GM19025 (cell line): ENCODE data around the gene GOLT1A.

Source experiments
- ATAC-seq: cut with Tn5 transposase; IDR thresholded peaks from one replicate; pipeline ENCODE4 v1.9.1; 2021; ENCODE audit warnings: mild to moderate bottlenecking, low read depth, moderate library complexity; ENCODE audit not compliant: unreplicated experiment

The GOLT1A gene

DNA sequence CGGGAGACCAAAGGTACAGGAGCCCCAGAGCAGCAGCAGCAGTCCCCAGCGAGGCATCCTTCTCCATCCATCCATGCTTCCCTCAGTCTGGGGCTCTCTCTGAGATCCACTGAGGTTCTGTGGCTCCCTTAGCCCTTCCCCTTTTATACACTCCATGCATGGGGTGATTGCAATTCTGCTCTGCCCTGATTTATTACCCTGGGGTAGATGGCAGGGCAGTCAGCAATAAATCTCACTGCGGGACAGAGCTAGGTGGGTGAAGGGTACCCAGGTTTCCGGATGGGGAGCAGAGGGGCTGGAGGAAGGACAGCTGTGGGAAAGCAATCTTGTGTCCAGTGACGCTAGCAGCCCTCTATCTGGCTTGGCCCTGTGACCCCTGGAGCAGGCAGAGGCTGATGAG is 47.6 kb downstream of the GOLT1A start, which contains the start of gene REN:
REN (minus strand) TSS at position 119 of the 400 bp plus-strand sequence; CDS start at position 75, 44 bp downstream.
- no peak for ATAC-seq

DNA sequence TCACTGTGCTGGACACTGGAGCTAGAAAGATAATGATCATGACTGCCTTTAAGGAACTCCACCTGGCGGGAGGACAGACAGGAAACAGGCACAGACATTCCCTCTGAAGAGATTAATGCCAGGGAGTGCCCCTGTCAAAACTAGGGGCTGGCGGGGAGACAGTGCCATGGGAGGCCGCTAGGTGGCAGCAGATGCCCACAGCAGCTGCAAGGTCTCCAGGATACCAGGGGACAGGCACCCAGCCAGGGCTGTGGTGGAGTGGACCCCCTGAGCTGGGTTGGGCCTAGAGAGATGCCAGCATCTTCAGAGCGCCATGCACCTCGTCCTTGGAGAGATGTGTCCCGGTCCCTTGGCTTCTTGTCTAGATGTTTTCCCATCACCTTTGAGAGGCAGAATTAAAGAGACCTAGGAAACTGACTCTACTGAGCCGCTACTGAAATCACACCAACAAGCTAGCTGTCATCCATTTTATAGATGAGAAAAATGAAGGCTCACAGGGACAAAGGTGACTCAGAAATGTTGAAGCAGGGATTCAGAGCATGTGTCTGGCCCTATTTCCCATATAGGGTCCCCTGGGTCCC is 51.2 kb downstream of the GOLT1A start:
- ATAC-seq = no peak

DNA sequence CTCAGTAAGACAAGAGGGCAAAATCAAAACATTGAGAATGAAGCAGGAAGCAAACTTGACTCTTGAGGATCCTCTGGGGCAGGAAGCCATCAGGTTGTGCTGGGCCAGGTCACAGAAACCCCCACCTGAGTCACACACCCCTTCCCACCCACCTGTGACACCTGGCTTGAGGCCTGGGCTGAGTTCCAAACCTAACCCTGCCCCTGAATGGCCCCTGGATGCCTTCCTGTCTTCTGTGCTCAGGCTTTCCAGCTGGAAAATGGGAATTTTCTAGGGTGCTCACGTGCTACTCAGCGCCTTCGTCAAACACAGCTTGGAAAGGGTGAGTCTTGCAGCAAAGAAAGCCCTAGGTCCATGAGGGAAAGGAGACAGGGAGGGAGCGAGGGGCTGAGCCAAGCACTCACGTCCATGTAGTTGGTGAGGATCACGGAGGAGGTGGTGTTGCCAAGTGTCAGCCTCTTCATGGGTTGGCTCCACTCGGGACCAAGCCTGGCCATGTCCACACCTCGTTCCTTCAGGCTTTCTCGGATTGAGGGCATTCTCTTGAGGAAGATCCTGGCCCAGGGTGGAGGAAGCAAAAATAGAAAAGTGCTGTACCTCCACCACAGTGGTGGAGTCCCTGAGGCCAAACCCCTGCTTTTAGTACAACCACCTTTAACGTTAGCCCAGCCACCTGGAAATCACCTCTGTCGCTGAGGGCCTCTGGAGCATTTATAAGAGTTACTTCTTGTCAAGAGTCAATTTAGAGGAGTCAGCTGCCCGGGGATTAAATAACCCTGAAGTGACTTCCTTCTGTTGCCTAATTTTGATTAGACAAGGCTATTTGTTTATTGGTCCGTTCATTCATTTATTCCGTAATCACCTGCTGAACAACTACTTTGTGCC is 51.9 kb downstream of the GOLT1A start:
- no peak for ATAC-seq

DNA sequence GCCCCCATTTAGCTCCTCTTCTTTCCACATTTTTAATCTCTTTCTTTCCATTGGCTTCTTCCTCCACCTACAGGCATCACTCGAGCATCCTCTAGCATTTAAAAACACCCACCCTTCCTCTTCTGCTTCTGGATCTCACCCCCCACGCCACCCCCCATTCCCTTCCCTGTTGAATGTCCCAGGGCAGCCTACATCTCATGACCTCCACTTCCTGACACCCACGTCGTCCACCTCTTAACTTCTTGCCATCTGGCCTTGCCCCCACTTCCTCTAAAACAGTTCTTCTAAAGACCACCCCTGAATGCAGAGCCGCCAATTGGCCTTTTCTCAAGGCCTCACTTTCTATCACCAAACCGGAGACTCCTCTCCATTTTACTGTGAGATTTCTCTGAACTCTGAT is 55.8 kb downstream of the GOLT1A start:
- no peak for ATAC-seq

DNA sequence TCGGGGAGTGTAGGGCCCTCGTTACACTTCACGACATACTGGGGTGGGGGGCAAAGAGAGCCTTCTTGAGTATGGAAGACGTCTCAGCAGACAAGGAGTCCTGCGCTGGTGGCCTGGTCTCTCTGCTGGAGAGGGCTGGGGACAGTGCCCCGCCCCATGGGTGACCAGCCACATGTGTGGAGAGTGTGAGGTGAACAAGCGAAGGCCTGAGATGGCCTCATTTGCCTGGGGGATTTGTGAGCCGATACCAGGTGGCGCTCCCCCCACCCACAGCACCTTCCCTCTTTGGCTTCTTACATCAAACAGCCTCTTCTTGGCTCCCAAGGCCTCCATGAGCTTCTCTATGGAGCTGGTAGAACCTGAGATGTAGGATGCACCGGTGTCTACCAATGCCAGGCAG is 57.9 kb downstream of the GOLT1A start:
- no peak for ATAC-seq

DNA sequence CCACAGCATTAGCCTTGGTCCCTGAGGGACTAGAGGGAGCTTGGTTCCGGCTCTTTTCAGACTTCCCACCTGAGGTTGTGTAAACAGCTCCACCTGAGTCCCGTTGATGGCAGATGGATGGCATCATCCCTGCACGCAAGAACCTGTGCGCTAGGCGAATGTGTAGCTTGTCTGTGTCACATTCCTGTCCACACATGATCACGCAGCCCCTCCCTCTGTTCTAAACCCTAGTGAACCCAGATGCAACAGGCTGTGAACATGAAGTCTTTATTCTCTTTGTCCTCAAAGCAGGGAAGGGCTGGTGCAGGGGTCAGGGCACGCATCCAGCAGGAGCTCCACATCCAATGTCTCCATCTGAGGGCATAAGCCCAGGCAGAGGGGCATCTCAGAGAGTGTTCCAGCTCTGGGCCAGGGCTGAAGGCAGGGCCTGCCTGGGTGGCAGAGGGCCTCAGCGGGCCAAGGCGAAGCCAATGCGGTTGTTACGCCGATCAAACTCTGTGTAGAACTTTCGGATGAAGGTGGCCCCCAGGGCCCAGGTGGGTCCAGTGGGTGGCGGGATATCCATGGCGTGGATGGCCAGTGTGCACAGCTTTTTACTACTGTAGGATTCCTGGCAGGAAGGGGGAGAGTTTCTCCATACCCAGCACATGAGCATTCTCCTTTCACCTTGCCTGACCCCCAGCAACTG is 59.1 kb downstream of the GOLT1A start:
- no peak for ATAC-seq

DNA sequence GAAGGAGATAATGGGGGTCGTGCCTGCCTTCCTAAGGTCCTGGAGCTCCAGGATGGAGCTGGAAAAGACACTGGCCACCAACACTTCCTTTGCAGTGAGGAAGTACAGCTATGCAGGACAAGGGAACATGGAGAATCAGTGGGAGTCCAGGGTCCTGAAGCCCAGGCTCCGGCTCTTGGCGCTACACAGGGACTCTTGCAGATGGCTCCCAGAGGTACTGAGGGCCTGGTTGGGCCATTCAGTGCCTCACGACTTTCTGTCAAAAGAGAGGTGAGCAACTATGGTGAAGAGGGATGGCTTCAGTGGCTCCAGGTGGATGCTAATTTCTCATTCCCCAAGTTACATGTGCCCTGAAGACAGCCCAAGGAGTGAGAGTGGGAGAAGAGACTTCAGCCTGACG is 60.1 kb downstream of the GOLT1A start:
- ATAC-seq = no peak

DNA sequence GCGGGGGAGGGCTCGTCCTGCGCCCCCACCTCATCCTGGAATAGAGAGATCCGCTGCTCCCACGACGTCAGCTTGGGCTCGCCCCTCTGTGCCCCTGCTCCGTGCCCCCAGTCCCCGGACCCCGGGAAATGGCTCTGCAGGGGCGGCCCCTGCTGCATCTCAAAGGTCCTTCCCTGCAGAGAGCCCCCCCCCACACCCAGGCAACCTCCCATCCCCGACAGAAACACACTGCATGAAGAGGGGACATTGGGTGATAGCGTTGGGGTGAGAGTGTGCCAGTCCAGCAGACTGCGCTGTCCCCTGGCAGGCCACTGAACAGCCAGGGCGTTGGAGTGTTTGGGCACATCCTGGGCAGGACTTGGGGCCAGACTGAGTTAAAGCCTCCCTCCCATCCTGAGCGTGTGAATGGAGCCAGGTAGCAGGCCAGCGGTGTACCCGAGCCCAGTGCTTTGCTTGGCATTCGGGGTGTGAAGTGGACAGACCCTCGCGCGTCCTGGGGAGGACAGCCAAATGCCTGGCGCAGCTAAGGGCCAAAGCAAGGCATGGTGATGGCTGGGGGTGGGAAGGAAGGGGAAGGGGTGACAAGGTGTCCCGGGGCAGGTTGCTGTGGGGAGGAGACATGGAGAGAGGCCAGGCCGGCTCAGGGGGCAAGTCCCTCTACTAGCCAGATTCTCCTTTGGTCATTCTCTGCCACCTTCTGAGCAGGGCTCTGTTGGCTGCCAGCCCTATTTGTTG is 61.3 kb downstream of the GOLT1A start:
- ATAC-seq = no peak

DNA sequence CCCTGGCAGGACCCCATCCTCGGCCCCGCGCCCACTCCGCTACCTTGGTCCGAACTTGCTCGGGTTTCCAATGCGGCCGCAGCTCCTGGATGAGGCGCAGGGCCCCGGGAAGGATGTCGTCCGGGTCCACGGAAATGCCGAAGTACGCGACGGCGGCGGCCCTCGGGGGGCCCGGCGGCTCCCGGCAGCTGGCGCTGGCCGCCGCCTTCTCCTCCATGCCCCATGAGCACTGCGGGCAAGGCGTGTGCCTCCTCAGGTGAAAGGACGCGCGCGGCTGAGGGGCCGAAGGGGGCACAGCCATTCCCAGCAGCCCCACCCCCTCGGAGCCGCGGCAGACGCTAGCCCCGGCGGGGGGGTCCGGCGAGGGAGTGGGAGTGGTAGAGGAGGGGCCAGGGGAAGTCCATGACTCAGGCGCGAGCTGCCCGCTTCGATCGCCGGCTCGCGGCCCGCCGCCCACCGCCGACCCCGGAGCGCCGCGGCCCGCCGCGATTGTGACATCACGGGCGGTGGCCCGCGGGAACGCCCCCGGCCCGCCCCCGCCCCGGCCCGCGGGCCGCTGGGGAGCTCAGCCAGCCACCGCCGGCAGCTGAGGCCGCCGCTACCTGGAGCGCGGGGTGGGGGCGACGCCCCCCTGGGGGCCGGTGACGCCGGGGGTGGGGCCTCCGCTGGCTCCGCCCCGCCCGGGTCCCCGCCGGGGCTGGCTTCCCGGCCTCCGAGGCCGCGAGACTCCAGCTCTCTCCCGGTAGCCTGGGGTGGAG is 62.1 kb downstream of the GOLT1A start, which contains the start of gene ETNK2:
ETNK2 (minus strand) TSS at position 493 of the 758 bp plus-strand sequence; CDS start at position 301, 192 bp downstream.
- no peak for ATAC-seq

DNA sequence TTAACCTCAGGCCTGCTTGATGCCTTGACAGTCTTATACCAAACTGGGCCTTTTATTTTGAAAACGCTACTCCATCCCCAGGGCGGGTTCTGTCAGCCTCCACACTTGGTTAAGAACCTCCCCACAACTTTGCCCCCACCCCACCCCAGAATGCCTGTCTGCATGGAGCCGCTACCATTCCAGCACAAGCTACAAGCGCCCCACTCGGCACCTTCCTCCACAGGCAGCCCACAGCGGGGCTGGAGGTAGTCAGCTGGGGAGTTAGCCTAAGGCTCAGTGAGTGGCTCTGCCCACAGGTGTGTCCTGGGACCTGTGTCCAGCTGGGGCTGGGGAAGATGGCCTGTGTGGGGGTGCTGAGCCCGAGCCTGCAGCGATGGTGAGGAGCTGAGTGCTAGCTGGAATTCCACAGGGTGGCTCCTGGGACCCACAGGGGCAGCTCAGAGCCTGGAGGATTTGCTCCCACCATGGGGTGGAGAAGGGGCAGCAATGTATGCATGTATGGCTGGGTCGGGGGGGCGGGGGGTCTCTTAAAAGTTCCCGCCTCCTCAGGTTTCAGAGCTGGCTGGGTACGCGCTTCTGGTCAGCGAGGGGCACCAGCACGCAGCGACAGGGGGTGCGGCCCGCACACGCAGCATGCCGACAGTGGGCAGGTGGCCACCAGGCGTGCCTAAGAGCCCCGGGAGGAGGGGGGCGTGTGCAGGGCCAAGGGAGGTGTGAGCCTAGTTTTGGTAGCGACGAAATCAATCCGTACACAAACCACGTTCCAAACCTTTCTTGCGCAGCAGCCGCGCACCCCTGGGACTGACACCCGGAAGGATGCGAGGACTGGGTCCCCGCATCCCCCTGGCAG is 62.9 kb downstream of the GOLT1A start:
- no peak for ATAC-seq

DNA sequence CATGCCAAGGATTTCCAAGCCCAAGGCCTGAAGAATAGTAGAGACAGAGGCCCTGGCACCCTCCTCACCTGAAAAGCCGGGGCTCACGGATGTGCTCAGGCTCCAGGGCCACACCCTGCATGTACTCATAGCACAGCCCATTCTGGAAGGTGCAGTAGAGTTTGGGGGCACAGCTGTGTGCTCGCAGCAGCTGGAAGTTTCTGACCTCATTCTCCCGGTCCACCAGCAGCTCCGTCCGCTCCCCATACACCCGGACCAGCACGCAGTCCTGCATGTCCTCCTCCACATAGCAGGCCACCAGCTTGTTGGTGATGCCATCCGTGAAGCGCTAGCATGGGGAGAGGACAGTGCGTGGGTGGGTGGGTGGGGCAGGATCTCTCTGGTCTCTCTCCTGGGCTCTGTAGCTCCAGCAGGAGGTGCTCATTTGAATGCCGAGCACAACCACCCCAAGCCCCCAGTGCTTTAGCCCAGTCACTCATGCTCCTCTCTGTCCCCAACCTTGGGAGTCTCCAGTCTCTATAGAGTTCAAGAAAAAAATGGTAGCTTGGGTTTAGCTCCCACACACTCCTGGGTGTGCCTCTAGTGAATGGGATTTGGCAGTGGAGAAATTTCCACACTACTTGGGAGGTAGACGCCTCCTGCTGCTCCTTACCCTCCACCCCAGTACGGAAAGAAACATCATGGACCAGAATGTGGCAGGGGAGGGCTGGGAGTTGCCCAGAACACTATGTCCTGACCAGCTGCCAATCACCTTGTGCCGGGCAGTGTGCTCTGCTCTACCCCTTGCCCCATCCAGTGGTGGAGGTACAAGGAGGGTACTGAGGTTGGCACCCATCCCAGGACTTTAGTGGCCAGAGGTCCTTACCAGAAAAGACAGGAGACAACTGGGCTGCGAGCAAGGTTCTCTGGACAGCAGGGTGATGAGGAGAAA is 63.9 kb downstream of the GOLT1A start:
- no peak for ATAC-seq

DNA sequence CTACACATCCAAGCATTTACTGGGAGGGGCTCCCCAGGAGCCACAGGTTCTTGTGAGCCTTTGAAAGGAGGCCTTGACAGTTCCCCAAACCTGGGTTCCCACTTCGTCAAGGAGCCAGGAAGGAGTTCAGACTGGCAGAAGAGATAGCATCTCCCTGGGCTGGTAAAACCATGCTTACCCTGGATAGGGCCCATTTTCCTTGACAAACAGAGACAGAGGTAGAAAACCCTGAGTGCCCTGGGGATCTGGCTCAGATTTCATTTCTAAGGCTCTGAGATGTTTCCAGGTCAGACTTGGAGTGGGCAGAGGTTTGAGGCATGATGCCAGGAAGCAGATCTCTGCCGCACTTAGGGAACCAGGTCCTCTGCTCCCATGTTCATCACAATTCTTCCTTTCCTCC is 64.7 kb downstream of the GOLT1A start:
- no peak for ATAC-seq
